ENCODE results near the gene IQGAP2.
"Not testable (repeated sequence)": the region's sequence is repeated elsewhere in the genome, so short reads cannot be mapped to it uniquely, and the experiment has no call there.

Gene IQGAP2, protein sequence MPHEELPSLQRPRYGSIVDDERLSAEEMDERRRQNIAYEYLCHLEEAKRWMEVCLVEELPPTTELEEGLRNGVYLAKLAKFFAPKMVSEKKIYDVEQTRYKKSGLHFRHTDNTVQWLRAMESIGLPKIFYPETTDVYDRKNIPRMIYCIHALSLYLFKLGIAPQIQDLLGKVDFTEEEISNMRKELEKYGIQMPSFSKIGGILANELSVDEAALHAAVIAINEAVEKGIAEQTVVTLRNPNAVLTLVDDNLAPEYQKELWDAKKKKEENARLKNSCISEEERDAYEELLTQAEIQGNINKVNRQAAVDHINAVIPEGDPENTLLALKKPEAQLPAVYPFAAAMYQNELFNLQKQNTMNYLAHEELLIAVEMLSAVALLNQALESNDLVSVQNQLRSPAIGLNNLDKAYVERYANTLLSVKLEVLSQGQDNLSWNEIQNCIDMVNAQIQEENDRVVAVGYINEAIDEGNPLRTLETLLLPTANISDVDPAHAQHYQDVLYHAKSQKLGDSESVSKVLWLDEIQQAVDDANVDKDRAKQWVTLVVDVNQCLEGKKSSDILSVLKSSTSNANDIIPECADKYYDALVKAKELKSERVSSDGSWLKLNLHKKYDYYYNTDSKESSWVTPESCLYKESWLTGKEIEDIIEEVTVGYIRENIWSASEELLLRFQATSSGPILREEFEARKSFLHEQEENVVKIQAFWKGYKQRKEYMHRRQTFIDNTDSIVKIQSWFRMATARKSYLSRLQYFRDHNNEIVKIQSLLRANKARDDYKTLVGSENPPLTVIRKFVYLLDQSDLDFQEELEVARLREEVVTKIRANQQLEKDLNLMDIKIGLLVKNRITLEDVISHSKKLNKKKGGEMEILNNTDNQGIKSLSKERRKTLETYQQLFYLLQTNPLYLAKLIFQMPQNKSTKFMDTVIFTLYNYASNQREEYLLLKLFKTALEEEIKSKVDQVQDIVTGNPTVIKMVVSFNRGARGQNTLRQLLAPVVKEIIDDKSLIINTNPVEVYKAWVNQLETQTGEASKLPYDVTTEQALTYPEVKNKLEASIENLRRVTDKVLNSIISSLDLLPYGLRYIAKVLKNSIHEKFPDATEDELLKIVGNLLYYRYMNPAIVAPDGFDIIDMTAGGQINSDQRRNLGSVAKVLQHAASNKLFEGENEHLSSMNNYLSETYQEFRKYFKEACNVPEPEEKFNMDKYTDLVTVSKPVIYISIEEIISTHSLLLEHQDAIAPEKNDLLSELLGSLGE (N-terminal part only)

DNA sequence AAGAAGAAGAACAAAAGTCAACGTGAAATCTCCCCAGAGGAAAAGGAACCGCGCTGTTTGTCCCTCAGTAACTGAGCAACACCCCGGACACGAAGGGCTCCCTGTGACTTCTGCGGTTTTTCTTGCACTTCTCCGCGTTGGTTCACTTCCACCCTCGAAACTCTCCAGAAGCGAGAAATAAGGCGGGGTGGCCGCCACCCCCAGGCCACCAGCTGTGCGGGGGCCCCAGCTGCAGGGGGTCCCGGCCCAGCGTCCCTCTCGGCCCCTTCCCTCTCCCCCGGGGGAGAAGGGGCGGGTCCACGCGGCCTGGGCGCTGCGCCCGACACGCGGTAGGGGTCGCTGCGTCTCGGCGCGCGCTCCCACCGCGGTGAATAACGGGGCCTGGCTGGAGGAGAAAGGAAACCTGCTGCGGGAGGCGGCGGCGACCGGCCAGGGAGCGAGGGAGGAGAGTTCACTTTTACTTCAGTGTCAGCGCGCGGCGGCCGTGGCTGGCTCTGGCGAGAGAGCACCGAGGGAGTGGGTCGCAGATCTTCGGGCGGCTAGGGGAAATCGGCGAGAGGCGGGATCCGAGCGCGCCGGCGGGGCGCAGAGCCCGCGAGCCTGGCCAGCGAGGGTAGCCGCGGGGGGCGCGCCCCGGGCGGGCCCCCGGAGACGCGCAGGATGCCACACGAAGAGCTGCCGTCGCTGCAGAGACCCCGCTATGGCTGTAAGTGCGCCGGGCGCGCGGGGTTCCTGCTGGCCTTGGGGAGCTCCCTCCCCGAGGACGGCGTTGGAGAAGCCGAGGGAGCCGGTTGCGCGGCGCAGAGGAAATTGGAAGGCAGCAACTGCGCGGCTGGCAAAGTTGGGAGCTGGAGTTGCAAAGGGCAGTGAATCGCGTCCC lies at the start of gene IQGAP2:
IQGAP2 (plus strand) TSS at position 400 of the 880 bp plus-strand sequence; CDS start at position 661, 261 bp downstream.
- DNase-seq (ENCODE audit: low read depth in 2 of 2): peak; percentile 62 to 65

DNA sequence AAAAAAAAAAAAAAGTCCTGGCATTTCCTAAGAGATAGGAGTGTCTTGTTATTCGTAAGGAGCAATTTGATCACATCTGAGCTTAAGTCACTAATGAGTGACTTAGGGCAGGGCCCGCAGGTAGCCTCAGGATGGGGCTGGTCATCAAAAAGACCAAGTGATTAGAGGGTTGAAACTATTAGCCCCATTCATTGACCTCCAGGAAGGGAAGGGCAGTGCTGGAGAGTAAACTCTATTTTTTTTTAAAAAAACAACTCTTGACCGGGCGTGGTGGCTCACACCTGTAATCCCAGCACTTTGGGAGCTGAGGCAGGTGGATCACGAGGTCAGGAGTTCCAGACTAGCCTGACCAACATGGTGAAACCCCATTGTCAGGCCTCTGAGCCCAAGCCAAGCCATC lies 46.2 kb upstream of the IQGAP2 start:
- DNase-seq (ENCODE audit: low read depth in 2 of 2): no peak

DNA sequence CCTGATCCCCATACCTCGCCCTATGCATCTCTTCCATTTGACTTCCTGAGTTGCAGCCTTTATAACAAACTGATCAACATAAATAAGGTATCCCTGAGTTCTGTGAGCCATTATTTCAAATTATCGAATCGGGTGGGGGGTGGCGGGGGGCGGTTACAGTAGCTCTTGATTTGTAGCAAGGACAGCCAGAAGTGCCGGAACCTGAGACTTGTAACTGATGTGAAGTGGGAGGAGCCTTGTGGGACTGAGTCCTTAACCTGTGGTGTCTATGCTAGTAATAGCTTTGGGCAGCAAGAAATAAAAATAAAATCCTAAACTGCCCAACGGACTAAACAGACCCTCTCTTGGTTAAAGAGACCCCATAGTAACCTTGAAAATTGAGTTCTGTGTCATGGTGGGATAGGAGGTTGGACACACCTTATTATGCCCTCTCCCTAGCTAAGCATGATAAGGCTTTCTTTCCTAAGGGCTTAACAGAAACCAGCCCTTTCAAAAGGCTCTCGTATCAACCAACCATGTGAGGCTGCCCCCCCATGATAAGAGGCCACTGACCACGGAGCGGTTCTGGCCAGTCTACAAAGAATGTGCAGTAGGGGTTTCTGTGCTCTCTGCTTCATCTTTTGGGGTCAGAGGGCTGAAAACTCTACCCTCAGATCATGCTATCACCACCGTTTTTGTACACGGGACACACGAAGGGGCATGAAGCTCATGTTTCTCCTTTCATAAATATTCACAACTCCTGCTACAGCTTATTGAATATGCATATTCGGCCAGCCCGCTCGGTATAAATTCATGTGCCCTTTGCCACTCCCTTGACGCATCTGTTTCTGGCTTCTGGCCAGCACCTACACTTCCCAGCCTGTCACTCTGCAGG lies 39.5 kb upstream of the IQGAP2 start:
- no peak for DNase-seq (ENCODE audit: low read depth in 2 of 2)

DNA sequence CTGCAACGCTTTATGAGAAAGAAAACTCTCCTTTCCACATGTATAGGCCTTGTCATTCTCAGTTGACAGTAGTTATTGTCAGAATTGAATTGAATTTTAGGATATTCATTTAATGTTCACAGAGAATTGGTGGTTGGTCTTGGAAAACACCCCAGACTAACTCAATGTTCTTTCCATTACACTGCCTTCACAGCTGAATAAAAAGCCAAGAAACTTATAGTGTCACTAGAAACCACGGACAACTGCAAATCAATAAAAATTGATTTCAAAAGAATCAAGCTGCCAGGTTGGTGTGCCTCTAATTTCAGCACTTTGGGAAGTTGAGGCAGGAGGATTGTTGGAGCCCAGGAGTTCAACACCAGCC lies 38.9 kb upstream of the IQGAP2 start:
- no peak for DNase-seq (ENCODE audit: low read depth in 2 of 2)

DNA sequence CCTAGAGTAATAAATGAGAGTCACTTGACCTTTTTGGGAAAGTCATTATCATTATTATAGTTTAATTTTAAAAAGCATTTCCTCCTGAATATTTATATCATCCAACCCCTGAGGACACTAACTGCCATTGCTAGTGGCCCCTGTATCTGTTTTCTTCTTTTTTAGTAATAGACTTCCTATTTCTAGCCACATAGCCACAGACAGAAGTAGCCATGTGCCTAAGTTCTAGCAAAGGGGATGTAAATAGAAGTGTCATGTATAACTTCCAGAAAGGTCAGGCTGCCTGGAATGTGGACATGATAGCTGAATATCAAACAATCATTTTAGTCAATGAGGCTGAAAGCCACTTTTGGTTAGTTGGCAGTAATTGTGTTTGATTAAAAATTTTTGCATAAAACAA lies 37.5 kb upstream of the IQGAP2 start:
- no peak for DNase-seq (ENCODE audit: low read depth in 2 of 2)

DNA sequence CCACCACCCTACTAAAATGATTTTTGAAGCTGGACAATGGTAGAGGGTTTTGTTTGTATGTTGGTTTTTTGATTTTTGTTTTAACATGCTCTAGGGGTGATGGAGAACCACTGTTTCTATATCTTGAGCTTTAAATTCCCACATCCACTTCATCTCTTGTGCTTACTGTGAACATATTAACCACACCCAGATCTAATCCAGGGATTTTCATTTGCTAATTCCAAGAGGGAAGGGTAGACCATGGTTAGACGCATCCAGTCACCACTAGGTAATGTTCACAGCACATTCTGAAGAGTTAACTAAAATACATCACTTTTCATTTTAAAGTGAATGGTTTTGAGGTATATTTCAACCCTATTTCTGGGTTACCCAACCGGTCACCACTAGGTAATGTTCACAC lies 36.5 kb upstream of the IQGAP2 start:
- no peak for DNase-seq (ENCODE audit: low read depth in 2 of 2)

DNA sequence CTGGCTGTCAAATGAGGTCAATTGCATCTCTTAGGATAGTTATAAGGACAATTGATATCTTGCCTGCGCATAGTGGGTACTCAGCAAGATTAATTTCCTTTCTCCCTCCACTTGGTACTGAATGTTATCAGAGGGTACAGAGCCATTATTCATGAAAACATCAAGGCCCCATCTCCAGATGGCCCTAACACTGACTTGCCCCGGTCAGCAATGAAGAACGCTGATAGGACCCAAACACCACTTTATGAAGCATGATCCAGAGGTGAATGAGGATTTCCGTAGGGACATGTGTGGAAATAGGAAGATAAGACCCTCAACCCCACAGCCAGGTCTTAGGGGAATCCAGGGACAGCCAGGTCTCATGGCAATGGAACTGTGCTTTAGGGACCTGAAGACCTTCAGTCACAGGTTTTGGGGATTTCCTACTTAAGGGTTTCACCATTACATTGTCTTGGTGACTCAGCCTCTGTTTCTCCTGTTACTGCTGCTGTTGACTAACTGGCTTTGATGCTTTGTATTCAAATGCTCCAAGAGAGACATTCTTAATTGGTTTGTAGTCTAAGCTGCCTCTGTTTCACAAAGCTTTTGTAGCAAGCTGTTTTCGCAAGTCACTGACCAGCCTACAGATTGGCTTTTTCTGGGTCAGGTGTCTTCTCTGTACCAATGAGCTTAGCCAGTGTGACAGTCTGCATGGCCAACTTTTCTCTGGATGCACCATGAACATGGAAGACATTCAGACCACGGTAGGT lies 35.3 kb upstream of the IQGAP2 start:
- no peak for DNase-seq (ENCODE audit: low read depth in 2 of 2)

DNA sequence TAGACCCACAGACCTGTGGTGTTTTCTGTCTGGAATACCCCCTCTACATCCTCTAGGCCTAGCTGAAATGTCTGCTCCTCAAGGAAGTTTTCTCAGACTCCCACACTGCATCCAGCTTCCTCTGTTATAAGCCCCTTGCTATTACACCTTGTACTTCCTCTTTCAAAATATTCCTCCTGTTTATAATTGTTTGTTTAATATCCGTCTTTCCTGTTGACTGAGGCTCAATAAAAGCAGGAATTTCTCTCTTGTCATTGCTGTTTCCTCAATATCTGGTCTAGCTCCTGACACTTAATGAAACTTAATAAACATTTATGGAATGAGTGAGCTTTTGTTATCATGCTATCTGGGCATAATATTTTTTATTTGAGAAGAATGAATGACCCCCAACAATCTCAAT lies 34.1 kb upstream of the IQGAP2 start:
- DNase-seq (ENCODE audit: low read depth in 2 of 2): no peak

DNA sequence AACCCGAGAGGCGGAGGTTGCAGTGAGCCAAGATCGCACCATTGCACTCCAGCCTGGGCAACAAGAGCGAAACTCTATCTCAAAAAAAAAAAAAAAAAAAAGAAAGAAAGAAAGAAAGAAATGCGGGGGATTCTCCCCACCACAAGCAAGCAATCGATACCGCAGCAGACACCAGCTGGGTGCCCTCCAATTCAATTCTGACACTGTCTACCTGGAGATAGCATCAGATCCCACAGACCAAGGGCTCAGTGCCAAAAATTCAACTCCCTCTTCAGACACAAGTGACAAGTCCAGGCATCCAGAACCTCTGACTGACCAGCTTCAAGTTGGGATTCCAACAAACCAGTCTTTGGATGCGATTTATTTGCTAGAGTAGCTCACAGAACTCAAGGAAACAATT lies 33.4 kb upstream of the IQGAP2 start:
- not testable (repeated sequence) for DNase-seq (ENCODE audit: low read depth in 2 of 2)

DNA sequence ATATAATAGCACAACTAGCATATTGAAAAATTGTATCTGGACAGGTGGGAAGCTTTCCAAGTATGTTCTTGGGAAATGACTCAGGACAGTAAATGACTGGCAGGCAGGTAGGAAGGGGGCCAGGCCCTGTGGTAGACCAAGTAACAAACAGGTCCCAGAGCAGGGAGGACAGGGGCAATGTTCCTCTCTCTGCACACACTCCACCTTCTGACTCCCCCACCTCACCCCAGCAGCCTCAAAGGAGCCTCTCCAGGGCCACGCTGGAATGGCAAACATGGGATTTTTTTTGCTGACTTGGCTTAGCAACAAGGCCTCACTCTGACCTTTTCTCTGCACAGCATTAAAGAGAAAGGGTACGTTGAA lies 31.1 kb upstream of the IQGAP2 start:
- DNase-seq (ENCODE audit: low read depth in 2 of 2): no peak

DNA sequence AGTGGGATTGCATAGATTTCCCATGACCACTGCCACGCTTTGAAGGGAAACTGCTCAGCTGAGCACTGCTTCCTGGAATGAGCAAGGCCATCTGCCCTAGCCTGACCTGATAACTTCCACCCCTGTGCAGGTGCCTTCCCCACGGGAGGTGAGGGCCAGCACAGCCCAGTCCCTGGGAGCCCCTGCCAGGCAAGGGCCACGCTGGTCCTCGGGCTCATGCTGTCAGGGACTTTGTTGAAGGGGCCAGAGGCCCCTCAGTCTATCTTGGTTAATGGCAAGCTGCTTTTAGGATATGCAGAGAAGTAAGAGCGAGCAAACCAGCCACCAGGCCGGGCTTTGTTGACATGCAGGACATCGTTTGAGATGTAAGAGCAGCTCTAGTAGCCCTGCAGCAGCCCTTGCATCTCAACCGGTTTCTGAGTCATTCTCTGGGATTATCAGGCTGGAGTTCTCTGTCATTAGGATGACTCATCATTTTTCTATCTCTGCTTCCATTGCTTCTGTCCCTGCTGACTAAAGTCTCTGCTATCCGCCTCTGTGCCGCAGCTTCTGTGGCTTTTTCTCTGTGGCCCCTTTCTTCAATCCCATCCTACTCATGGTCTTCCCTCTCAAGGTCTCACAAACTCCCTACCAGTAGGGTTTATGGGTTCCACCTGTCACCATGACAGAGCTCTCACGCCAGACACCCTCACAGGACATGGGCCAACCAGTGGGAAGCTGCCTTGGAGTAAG lies 30.6 kb upstream of the IQGAP2 start:
- no peak for DNase-seq (ENCODE audit: low read depth in 2 of 2)

DNA sequence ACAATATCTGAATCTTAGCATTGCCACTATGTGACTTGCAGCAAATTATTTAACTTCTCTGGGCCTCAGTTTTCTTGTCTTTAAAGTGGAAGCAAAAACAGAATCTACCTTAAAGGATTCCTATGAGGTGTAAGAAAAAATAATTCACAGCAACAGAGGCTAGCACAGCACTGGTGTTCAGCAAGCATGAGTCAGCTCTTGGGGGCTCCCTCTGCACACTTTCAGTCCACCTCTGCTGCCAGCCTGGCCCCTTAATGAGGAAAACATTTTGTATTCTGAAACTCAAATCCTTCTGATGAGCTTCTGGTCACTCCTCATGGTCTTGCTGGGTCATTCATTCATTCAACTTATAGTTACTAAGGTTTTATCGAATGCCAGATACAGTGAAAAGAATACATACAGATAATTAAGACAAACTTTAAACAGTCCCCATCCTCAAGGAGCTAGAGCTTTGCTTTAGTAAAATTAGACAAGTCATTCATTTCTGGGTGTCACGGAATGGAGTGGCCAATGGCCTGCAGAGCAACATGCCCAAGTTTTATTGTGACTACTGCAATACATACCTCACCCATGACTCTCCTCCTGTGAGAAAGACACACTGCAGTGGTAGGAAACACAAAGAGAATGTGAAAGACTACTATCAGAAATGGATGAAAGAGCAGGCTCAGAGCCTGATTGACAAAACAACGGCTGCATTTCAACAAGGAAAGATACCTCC lies 26.8 kb upstream of the IQGAP2 start:
- no peak for DNase-seq (ENCODE audit: low read depth in 2 of 2)

DNA sequence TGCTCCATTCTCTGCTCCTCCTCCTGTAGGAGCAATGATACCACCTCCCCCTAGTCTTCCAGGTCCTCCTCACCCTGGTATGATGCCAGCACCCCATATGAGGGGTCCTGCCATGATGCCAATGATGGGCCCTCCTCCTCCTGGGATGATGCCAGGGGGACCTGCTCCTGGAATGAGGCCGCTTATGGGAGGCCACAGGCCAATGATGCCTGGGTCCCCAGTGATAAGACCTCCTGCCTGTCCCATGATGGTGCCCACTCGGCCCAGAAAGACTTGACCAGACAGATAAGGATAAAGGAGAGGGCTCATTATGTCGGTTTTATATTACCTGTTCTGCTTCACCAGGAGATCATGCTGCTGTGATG lies 26.2 kb upstream of the IQGAP2 start:
- DNase-seq (ENCODE audit: low read depth in 2 of 2): no peak

DNA sequence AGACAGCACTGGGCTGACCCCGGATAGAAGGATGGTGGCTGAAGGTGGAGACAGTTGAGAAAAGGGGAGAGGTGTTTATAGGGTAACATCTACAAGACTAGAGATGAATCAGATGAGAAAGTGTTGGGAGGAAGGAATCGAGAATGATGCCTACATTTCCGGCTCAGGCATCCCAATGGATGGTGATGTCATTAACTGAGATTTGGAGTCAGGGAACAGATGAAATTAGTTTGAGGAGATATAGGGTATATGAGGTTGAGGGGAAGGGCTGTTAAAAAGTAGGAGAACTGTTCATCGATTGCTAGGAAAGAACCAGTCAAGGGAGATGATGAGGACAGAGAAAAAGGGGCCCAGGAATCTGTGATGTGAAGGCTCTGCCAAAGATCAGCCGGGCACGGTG lies 24.7 kb upstream of the IQGAP2 start:
- no peak for DNase-seq (ENCODE audit: low read depth in 2 of 2)

DNA sequence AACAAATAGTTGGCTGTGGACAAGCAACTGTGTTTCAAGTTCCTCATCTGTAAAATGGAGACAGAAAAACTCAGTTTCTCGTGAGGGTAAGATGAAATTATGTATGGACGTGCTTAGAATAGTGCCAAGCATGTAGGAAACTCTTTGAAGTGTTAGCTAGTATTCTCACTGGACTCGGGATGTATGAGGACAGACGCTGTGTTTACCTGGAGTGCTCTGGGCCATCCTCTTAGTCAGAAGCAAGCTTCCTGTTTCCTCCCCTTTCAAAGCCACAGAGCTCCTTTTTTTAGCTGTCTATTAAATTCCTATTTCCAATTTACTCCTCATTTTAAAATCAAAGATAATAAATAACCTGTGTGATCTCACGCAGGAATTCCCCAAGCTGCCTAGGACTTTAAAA lies 23.8 kb upstream of the IQGAP2 start:
- DNase-seq (ENCODE audit: low read depth in 2 of 2): no peak

DNA sequence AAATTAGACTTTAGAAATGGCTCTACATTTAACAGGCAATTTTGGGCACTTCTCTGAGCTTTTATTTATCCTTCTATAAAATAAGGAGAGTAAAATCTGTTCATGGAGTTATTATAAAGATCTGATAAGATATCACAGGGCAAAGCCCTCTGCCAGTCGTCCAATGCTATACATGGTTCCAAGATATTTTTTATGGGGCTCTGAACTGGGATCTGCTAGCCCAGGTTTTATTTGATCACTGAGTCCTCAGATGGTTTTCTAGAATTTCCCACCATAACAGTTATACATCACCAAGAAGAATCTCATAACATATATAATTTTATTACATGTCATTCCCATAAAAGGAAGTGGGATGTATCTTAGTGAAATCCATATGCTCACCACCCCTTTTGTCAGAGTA lies 23.2 kb upstream of the IQGAP2 start:
- DNase-seq (ENCODE audit: low read depth in 2 of 2): no peak

DNA sequence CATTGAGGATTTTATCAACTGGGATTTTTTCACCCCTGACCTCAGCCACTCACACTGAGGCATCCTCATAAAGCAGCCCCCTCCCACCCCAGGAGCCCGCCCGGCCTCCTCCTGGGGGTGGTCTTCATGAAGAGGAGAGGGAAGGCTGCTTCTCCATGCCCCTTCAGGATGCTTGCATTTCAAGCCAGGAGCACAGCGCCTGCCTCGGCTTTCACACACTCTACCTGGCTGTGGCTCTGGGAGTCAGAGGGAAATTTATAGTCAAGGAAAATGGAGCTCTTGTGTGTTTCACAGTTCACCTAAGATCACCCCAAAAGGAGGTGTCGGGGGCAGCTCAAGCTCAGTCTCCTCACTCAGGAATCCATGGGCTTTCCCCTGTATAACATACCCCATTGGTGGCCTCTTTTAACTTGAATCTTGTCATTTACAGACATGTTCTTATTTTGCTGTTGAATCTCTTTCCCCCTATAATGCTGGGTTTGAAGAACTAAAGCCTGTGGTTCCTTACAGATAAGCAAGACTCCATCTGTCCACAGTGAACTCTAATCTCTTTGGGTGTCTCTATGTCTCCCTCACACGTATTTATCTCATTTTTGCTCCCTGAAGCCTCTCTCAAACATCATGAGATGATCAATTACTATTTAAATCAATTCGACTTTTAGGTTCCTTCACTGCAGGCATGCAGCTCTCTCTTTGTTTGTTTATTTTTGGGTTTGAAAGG lies 22.6 kb upstream of the IQGAP2 start:
- no peak for DNase-seq (ENCODE audit: low read depth in 2 of 2)

Data from stimulated activated CD8-positive, alpha-beta memory T cell treated with anti-CD3 and anti-CD28 coated beads, Interleukin-7, amount 100 ng/mL, for 1 hour (primary cell).